Activated gamma-delta T cell (primary cell): ENCODE measurements around the gene ACSS1.

Experiments used
- DNase-seq: peaks from one replicate; lab custom pipeline; 2025; lab: John Stamatoyannopoulos, UW

ACSS1 gene

GRCh38 chr20:25058847-25059810 lies 1.2 kb upstream of the ACSS1 start:
- no peak for DNase-seq

- peak; percentile 87 for DNase-seq
Observed at GRCh38 chr20:25057234-25058050, 497 bp downstream of the ACSS1 start.

DNA sequence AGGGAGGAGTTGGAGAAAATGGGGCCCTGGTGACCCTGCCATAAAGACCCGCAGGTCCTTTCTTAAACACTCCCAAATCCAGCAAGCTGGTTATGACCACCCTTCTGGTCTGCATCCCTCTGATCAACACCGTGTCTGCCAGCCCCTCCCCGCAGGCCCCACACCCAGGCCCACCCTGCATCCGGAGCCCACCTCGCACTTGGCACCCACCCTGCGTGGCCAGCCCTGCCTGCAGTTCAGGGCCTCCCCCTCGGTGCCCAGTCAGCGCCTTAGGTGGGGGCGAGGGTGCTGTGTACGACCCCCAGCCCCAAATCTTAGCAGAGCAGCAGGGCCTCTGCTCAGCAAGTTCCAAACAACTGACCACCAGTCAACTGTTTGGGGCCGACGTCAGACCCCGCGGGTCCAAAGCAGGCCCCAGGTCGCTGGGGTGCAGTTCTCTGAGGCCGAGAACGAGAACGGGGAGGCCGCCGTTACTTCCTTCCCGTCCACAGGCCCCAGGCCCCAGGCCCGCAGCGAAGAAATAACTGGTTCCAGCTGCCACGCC lies 1.2 kb downstream of the ACSS1 start:
- DNase-seq, result no peak

DNA sequence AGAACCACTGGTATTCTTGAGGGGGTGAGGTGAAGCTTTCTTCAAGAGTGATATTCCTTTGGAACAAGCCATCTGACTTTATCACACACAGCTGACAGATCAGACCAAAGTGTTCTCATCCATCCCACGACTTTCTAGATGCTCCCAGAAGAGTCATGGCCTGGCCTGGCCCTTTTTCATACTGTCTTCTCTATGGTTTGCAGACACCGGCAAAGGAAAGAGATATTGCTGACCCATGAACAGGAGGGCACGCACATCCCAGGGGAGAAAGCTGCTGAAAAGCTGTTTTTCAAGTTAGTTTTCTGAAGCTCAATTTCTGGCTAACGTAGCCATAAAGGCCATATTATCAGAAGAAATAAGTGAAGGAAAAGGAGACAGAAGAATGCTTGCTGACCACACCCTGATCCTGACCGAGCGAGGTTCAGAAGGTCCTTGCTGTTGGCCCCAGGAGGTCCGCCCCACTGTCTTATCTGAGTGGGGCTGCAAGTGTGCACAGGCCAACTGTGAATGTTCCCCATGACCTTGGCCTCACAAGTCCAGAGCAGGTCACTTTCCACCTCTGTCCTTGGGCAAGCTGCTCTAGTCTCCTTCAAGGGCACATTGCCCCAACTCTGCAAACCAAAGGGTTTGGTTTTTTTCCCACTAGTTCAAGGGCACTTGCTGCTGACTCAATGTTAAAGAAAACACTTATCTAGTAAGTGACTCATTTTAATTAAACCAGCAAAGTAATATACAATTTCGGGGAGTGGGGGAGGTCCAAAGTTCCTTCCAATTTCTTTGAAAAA lies 2.0 kb downstream of the ACSS1 start:
- no peak for DNase-seq

DNA sequence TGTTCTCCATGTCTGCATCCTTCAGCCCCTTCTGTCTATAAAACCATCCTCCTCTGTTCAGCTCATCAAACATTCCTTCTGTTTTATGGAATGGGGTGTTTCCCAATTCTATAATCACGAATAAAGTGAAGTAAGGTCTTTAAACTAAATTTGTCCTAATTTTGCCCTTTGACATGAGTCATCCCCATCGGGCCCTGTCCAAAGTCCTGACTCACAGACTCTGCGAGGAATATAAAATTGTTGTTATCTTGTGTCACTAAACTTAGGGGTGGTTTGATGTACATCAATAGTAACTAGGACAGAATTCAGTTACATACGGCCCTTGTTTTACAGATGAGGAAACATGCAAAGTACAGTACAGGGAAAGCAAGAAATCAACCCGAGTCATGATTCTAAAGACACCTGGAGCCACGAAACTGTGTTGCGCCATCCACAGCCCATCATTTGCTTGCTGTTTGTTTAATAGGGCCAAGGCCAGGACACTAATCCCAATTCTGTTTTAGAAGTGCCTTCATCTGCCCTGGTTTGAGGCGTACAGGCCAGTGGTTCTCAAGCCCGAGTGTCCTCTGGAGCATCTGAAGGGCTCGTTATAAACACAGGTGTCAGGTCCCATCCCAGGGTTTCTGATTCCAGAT lies 2.8 kb downstream of the ACSS1 start:
- DNase-seq, result no peak

DNA sequence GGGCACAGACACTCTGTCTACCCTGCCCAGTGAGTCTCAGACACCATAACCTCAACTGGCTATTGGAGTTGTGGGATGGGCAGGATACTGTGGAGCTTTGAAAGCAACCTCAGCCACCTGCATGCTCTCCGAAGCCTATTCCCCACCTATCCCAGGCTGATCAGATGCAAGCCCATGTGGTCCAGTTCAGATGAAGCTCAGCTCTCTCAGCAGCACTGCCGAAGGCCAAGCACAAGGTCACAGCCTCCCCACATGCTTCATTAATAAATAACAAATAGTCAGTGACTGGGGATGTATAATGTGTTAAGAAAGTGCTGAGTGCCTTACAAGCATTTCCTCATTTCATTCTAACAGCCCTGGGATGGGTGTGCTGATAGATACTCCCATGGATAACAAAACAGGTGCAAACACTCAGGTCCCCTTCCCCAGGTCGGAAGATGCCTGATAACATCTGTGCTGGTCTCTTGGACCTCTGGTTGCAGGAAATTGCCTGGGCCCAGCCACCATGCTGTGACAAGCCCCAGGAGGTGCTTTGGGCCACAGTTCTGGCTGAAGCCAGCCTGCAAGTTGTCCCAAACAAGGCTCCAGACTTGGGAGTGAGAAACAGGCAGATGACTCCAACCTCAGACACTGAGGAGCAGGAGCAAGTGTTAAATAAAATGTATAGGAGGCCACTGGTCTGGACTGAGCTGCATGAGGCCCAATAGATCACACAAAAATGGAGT lies 3.7 kb downstream of the ACSS1 start:
- no peak for DNase-seq

- DNase-seq, result no peak
Observed at GRCh38 chr20:25053255-25054031, 4.5 kb downstream of the ACSS1 start.

- no peak for DNase-seq
Observed at GRCh38 chr20:25052255-25053194, 5.4 kb downstream of the ACSS1 start.

DNA sequence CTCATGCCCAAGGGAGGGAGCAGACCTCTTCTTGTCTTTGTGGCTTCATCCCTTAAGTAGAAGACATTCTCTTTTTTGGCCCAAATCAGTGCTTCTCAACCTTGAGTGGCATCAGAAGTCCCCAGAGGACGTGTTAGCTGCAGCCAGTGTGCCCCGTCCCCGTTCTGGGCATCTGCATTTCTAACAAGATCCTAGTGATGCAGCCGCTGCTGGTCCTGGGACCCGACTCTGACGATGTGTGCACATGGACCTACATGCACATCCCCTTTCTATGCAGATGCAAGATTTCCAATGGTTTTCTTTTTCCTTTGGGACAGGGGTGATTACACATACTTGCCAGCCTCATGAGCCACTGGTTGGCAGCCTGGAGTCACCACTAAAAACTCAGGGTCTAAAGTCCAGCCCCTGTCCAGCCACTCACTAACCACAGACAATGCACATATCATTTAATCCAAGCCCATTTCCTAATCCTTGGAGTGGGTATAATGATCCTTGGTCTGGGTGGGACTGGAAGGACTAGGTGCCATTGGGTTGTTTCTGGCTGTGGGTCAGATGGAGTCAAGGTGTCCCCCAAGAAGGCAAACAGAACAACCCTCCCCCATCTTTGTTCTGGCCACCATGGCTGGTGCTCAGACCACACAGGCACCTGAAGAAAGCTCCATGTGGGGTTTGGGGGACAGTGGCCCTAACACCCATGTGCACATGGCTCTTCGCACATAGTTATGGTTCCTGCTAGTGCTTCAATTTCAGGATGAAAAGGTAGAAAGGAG lies 6.4 kb downstream of the ACSS1 start:
- DNase-seq, result no peak

DNA sequence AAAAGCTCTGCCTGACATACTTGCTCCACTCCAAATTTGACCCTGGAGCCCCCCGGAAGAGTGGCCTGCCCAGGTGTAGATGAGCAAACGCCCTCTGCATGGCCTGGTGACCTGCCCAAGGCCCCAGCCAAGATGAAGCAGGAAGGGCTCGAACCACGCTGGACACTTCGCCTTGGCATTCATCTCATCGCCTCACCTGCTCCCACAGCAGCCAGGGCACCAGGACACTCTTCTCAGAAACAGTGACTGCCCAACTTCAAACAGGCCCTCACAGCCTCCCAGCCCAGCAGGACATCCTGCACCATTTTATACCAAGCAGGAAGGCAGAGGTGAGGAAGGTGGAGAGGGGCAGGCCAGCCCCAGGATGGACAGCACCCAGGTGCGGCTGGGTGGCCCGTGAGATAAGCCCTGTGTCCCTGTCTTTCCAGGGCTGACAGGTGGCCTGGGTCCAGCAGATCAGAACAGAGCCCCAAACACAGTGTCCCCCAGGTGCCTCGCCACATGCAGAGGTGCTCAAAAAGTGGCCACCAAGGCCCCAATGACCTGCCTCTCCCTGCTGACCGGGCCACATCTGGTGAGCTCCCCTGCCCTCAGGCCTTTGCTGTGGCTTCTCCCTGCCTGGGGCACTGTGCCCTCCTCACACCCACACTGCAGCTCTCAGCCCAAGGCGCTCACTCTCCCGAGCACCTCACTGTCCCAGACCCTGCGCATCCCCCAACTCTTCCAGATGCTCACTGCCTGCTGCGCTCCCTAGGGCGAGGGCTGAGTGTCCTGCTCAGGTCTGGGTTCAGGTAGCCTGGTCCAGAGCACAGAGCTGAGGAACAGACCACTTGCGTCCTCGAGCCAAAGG lies 7.2 kb downstream of the ACSS1 start:
- no peak for DNase-seq

DNA sequence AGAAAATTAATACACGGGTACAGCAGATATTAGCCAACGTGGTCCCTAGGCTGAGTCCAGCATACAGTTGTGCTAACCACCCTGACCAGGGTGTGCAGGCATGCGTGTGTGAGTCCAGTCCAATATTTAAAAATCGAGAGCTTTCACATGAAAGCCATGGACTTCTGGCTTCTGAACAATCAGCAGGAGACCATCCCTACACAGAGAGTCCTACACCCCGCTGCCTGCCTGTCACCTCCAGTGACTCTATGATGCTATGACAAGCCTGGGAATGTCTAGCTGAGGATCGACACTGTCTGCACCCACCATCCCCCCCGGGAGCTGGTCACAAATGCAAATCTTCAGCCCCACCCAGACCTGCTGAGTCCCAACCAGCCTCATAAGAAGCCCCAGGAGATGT lies 7.9 kb downstream of the ACSS1 start:
- no peak for DNase-seq

- DNase-seq, result no peak
Observed at GRCh38 chr20:25049261-25050060, 8.5 kb downstream of the ACSS1 start.

DNA sequence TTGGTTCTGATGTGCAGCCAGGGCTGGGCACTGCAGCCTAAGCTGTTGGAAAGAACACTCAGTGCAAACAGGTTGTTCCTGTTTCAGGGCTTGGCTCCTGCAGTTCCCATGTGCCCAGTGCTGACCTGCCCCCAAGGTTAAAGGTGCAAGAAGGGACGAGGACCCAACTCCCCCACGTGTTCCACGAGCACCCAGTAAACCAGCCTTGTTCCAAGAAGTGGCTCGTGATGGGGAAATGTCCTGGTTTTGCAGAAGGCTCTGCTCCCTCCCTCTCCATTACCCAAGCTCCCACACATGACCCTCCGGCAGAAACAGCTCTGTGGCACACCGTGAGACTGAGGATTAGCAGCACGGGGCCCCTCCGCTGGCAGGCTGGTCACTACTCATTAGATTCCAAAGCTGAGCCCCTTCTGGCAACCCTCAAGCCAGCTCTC lies 9.4 kb downstream of the ACSS1 start:
- no peak for DNase-seq

DNA sequence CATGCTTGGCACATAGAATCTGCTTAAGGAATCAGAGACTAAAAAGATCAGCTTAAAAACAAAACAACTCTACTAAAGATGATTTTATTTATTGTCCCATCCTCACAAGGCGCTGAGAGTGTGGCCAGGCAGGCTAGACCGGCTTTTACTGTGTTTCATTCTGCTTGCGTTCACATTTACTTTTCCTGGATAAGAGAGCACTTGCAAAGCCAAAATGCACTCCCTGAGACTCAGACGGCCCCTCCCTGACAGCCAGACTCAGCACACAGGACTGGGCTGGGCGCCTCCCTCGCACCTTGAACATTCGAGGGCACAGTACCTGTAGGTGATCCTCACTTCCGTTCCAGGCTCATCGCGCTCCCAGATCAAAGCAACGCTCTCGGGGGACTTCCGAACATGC lies 10.2 kb downstream of the ACSS1 start:
- DNase-seq, result no peak

DNA sequence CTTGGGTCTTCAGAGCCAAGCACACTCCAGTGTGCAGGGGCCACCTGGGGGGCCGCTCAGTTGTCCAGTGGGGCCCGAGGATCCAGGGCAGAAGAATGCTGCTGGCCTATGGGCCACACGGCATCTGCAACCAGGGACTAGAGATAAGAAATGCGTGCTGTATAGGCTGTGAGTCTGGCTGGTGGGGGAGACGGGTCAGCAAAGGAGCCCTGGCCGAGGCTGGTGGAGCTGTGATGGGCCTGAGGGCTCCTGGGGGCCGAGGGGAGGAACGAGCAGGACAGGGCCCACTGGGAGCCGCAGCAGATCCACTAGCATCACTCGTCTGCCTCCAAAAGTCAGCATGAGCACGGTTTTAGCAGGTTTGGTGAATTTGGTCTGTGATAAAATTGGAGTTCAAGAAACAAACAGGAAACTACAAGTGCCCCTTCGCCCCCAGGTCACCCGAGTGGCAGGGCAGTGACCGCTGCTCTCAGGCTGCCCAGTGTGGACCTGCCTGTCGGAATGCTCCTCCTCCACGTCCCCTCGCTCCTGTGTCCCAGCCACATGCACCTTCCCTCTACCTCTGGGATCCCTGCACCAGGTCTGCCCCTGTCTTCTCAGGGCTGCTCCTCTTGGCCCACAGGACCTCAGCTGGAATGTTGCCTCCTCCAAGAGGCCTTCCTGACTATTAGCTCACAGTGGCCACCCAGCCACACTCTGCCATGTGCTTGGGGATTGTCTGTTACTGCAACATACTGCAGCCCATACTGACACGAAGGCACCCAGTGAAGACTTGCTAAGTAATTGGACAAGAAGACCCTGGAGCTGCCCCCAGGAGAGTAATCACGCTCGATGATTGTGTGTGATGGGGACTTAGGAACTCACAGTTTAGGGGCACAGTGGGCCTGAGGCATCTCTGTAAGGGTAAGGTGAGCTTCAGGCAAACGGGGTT lies 10.9 kb downstream of the ACSS1 start:
- no peak for DNase-seq
